Right lobe of liver (tissue), 4 donors: ENCODE measurements around the gene HGFAC.

Source experiments
- CTCF ChIP-seq, 4 donors: fragments of 200-600 bp in 3 of 4; fragments of 450-650 bp in 1 of 4; IDR thresholded peaks; one replicate each; pipeline versions ENCODE4 v1.5.1 to v1.8.0; 2016 to 2022; ENCODE audit warnings: antibody characterized with exemption in 4 of 4, mild to moderate bottlenecking in 2 of 4
- POLR2A ChIP-seq: fragments of 450-650 bp; IDR thresholded peaks from one replicate; pipeline ENCODE4 v1.6.1; 2017; ENCODE audit warnings: antibody characterized with exemption, mild to moderate bottlenecking
- donor health status: DM: no; HTN: no; CAD: no.
- donor health status: DM: no; HTN: no; CAD: no.
- donor health status: DM: no; HTN: yes; CAD: no.

GRCh38 chr4:3406431-3406830 is 35.3 kb upstream of the HGFAC start:
- TF ChIP-seq CTCF (IDR thresholded peaks at IDR 0.05) (no peak), POLR2A (no peak)
